Epidermal melanocyte (primary cell): ENCODE measurements around the gene FNDC5.
A peak's percentile ranks its signal among the peaks of the same experiment; 100 is the strongest.

ENCODE experiments used
- DNase-seq: peaks from one replicate; pipeline ENCODE4 v3.0.0; 2011; ENCODE audit warnings: low spot score; ENCODE audit not compliant: insufficient read length

Gene FNDC5

GRCh38 chr1:32884726-32885125 lies 14.0 kb upstream of the FNDC5 start:
- DNase-seq: no peak

- DNase-seq: no peak
Measured at GRCh38 chr1:32884032-32884372, 13.3 kb upstream of the FNDC5 start.

GRCh38 chr1:32883338-32884031 lies 12.8 kb upstream of the FNDC5 start:
- no peak for DNase-seq

DNA sequence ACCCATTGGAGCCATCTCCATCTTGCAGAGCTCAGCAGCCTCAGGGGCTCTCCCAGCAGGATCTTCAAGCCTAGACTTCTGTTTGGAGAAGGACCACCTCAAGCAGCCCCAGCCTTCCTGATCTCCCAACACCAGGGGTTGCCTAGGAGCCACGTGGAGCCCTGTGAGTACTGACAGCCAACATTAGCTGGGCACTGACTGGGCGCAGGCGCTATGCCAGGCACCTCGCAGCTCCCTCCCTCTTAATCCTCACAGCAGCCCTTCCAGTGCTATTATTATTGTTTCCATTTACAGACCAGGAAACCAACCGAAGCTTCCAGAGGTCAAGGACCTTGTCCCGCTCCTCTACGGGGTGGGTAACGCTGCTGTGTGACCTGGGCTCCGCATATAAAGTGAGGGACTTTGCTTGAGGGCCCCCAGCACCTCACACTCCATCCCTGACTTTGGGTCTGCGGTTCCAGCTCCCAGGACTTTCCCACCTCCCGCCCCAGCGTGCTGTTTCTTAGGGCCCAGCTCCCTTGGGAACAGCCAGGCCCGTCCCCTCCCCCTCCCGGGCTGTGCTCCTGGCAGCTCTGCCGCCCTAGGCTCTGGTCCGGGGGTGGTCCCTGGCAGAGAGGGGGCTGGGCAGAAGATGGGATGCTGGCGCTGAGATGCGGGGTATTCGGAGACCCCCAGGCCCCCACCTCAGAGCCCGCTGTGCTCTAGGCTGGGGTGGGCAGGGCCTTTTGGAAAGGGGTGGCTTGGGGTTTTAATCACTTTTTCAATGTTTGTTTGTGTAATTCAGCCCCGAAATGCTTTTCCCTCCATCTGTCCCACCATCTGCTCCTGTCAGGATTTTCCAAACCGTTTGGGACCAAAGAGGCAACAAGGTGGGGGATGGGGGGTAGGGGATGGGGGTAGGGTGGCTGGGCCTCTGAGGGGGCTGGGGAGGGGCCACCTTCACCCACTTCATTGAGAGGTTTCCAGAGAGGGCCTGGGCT lies 11.4 kb upstream of the FNDC5 start:
- no peak for DNase-seq

GRCh38 chr1:32881291-32881690 lies 10.6 kb upstream of the FNDC5 start:
- DNase-seq: no peak

GRCh38 chr1:32878637-32879041 lies 7.9 kb upstream of the FNDC5 start:
- DNase-seq: no peak

GRCh38 chr1:32878183-32878582 lies 7.5 kb upstream of the FNDC5 start:
- no peak for DNase-seq

- no peak for DNase-seq
Measured at GRCh38 chr1:32877211-32878110, 6.7 kb upstream of the FNDC5 start.

GRCh38 chr1:32876341-32877210 lies 5.9 kb upstream of the FNDC5 start:
- DNase-seq: peak; percentile 80

DNA sequence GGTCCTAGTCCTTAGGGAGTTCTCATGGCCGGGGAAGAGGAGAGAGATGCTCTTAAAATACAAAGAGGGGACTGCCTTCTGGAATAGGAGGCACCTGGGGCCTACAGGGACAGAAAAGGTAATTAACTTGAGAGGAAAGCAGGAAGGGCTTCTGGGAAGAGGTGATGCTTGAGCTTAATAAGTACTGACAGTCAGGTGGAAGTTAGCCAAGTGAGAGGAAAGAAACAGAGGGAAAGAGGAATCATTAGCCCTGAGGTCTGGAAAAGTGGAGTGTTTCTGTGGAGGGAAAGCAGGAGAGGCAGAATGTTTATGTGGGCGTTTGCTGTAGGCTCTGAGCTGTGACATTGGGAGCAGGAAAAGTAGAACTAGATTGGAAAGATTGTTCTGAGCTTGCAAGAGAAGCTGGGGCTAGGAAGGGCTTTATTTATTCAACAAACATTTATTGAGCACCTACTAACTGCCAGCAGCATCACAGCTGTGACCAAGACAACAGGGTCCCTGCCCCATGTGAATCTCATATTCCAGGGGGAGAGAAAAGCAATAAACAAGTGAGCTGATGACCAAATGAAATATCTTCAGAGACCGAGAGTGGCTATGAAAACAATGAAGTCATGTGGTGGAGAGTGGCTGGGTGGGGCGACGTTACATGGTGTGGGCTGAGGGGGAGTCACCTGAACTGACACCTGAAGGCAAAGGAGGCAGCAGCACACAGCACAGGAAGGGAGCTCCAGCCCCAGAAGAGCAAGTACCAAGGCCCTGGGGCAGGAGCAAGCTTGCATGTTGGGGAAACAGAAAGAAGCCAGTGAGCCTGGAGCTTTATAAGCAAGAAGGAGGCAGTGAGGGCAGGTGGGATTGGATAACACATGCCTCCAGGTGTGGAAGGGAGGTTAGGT lies 4.4 kb upstream of the FNDC5 start:
- DNase-seq: no peak

DNA sequence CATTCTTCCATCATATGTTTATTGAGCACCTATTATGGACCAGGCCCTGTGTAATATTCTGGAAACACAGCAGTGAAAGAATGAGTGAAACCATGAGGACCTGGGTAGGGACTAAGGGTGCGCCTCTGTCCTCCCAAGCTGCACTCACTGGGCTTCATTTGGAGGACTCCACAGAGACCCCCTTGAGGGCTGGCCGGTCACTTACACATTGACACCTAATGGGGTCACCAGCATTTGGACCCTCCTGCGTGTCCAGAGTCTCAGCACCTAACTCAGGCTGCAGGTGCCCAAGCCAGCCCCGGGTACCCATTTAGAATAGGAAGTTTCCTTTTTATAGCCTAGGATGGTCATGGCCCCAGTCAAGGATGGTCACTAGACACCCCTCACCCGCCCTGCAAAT lies 2.8 kb upstream of the FNDC5 start:
- no peak for DNase-seq

DNA sequence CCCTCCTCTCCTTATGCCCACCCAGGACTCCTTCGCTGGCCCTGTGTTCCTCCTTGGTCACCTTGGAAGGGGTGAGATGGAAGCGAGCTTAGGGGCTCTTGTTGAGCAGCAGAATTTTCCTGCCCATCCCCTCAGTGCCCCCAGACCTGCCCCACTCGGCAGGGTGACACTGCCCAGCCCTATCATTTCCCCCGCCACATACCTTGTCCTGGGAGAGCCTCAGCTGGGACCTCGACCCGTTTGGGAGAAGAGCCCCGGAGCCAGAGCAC lies 1.4 kb upstream of the FNDC5 start:
- DNase-seq: no peak

DNA sequence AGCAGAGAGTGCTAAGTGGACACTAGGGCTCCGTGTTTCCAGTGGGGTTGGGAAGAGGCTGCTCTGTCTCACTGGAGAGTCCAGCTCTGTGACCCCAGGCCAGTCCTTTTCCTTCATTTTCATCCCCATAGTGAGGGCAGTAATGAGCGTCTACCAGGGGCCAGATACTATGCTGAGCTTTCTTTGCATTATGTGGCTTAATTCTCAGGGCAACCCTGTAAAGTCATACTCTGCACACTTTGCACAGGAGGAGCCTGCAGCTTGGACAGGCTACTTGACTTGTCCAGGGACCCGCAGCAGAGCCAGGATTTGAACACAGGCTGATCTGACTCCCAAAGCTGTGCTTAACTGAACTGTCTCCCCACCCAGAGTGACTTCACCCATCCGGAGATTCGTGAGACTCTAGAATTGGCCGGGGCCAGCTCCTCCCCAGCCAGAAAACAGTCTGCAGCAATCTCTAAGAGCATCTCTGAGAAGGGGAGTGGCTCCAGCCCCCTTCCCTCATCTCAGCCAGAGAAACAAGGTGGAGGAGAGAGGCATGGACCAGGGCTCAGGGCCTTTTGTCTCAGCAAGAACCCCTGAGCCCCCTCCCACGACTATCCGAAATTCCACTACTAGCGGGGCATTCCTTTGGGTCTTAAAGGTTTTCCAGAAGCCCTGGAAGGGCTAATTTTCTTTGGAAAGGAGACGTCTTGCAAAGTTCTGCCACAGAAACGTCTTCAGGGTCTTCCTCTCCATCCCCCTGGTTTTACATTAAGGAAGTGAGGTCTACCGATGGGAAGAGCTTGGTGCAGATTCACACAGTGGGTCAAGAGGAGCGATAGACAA lies 866 bp upstream of the FNDC5 start:
- DNase-seq: no peak

- DNase-seq: no peak
Measured at GRCh38 chr1:32869923-32870614, 643 bp downstream of the FNDC5 start.

DNA sequence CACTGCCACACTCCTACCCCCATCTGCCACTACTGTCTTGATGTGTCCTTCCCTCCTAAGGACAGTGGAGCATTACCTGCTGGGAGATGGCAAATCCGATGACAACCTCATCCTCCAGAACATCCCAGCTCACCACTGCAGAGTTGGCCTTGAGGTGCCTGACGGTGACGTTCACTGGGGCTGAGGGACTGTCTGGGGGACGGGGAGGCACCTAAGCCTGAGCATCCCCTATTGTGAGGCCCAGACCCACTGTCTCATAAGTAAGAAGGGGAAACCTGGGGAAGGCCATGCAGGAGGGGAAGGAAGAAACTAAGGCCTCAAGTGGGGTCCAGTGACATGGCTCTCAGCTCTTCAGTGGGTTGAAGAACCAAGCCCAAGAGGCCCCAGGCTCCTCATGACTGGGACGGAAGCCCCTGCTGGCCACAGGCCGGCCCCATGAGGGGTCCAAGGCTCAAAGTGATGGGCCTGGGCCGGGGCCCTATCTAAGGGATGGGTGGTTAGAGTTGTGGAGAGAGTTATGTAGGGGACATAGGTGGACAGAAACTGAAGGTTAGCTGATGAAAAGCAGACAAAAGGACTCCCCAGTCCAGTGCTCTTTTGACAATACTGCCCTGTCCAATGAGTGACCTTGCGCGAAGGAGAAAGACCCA lies 1.8 kb downstream of the FNDC5 start:
- DNase-seq: no peak

DNA sequence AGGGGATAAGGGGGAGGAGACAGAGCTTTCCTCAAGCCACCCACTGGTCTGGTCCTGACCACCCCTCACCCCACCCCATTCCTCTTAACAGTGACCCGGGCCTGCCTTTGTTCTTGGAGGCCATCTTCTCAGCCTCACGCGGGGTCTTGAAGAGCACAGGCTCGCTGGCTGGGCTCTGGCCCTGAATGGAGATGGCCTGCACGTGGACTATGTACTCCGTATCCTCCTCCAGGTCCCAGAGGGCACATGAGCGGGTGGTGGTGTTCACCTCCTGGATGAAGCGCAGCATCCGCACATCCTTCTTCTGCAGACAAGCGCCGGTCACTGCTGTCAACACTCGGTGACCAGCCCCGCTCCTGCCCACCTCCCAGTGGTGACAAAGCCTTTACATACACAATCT lies 2.6 kb downstream of the FNDC5 start:
- DNase-seq: no peak

- DNase-seq: no peak
Measured at GRCh38 chr1:32867671-32868070, 3.0 kb downstream of the FNDC5 start.

DNA sequence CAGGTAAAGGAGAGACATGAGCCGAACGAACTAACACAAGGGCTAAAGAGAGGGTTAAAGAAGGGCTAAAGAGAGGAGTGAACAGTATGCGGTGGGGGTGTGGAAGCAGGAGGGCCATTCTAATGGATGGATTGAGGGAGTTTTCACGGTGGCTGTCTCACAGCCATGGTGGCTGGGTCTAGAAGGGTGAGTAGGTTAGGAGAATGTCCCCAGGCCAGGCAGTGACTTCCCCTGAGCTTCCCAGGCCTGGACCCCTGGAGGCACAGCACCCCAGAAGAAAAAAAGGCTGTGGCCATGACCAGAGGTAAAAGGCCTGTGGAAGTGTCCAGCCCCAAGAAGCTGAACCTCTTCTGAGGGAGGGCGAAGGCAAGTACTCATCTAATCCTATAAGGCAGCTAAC lies 3.6 kb downstream of the FNDC5 start:
- no peak for DNase-seq
